DOHH2 (cell line): ENCODE measurements around the gene PTX4.

Source experiments
- H3F3A ChIP-seq: fragments of 200-600 bp; sonication (generic), shearing (Covaris generic); 2 replicates; pipeline ENCODE4 v1.6.0; 2016; ENCODE audit warnings: antibody characterized with exemption, mild to moderate bottlenecking; ENCODE audit not compliant: control insufficient read depth, insufficient read depth
- H3K27ac ChIP-seq: fragments of 200-600 bp; sonication (generic); 2 replicates; pipeline ENCODE4 v1.5.1; 2014; ENCODE audit warnings: low read depth, mild to moderate bottlenecking, low read length, moderate library complexity
- H3K27me3 ChIP-seq: fragments of 200-600 bp; sonication (generic); 2 replicates; pipeline ENCODE4 v1.6.1; 2014; ENCODE audit warnings: mild to moderate bottlenecking, low read length, mixed read lengths; ENCODE audit not compliant: control insufficient read depth
- H3K36me3 ChIP-seq: fragments of 200-600 bp; sonication (generic); 2 replicates; pipeline ENCODE4 v1.6.1; 2014; ENCODE audit warnings: mild to moderate bottlenecking, low read length, moderate library complexity, mixed read lengths; ENCODE audit not compliant: control insufficient read depth
- H3K4me1 ChIP-seq: fragments of 200-600 bp; sonication (generic); 2 replicates; pipeline ENCODE4 v1.6.1; 2014; ENCODE audit warnings: mild to moderate bottlenecking, low read length, mixed read lengths; ENCODE audit not compliant: control insufficient read depth
- H3K4me2 ChIP-seq: fragments of 200-600 bp; sonication (generic); 2 replicates; pipeline ENCODE4 v1.6.0; 2014; ENCODE audit warnings: mild to moderate bottlenecking, low read length, moderate library complexity
- H3K4me3 ChIP-seq: fragments of 200-600 bp; sonication (generic); 2 replicates; pipeline ENCODE4 v1.5.1; 2014; ENCODE audit warnings: mild to moderate bottlenecking, low read length, mixed read lengths
- H3K79me2 ChIP-seq: fragments of 200-600 bp; sonication (generic); 2 replicates; pipeline ENCODE4 v1.6.1; 2014; ENCODE audit warnings: mild to moderate bottlenecking, low read length, mixed read lengths; ENCODE audit not compliant: control insufficient read depth
- H3K9me2 ChIP-seq: fragments of 200-600 bp; sonication (generic); replicated peaks from 2 replicates; pipeline ENCODE4 v1.6.1; 2014; ENCODE audit warnings: mild to moderate bottlenecking, low read length, mixed read lengths; ENCODE audit not compliant: control insufficient read depth
- H3K9me3 ChIP-seq: fragments of 200-600 bp; sonication (generic); 2 replicates; pipeline ENCODE4 v1.6.1; 2014; ENCODE audit warnings: antibody characterized with exemption, low read length, mixed read lengths; ENCODE audit not compliant: control insufficient read depth, insufficient read depth
- H4K20me1 ChIP-seq: fragments of 200-600 bp; sonication (generic); 2 replicates; pipeline ENCODE4 v1.6.0; 2014; ENCODE audit warnings: low read depth, mild to moderate bottlenecking, antibody characterized with exemption, low read length, moderate library complexity; ENCODE audit not compliant: control insufficient read depth, insufficient read depth
- EZH2phosphoT487 ChIP-seq: fragments of 200-600 bp; sonication (generic); IDR thresholded peaks from 2 replicates; pipeline ENCODE4 v1.6.1; 2017; ENCODE audit warnings: borderline replicate concordance, mild to moderate bottlenecking, antibody characterized with exemption, low read length, moderate library complexity, mixed read lengths
- TF ChIP-seq, protein P1 (sequence below): fragments of 200-600 bp; sonication (generic); IDR thresholded peaks from one replicate; pipeline ENCODE4 v1.5.1; 2014; ENCODE audit warnings: antibody characterized with exemption, mild to moderate bottlenecking, low read depth, low read length; ENCODE audit not compliant: poor library complexity, severe bottlenecking

Gene PTX4

DNA sequence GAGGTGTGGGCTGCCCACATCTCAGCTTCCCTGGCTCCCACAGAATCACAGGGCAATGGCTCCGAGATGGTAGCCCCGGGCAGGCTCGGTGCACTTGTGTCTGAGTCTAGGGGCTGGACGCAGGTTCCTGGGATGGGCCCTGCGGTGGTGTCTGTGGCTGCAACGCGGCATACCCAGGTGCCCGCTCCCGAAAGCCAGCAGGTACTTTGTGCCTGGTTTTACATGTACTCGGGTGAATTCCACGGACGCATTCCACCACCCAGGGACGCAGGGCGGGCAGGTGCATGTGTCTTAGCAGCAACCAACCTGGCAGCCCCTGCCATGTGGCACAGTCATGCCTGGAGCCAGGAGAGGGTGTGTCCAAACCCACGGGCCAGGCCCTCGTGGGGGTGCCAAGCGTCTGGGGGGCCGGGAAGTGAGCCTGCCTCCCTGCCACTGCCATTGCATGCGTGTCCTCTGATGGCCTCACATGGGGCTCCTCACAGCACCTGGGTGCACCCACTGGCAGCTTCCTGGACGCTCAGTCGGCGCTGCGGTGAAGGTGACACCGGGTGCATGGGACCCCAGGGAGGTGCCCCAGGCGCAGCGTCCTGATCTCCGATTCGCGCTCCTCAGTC is 40.3 kb upstream of the PTX4 start:
- Histone ChIP-seq H3K4me1 (peaks cover 4% of the 10 kb centered on the region; the same call in 1 of the 2 replicates), H4K20me1 (no peaks in the 10 kb centered on the region), H3F3A (no peaks in the 10 kb centered on the region), H3K27me3 (no peaks in the 10 kb centered on the region), H3K4me2 (no peak overlapping the region), H3K9me2 (no peaks in the 10 kb centered on the region), H3K9me3 (no peaks in the 10 kb centered on the region), H3K79me2 (no peaks in the 10 kb centered on the region), H3K4me3 (no peak overlapping the region), H3K36me3 (no peaks in the 10 kb centered on the region), H3K27ac (no peak overlapping the region)
- TF ChIP-seq EZH2phosphoT487 = no peak
- TF ChIP-seq, protein P1, sequence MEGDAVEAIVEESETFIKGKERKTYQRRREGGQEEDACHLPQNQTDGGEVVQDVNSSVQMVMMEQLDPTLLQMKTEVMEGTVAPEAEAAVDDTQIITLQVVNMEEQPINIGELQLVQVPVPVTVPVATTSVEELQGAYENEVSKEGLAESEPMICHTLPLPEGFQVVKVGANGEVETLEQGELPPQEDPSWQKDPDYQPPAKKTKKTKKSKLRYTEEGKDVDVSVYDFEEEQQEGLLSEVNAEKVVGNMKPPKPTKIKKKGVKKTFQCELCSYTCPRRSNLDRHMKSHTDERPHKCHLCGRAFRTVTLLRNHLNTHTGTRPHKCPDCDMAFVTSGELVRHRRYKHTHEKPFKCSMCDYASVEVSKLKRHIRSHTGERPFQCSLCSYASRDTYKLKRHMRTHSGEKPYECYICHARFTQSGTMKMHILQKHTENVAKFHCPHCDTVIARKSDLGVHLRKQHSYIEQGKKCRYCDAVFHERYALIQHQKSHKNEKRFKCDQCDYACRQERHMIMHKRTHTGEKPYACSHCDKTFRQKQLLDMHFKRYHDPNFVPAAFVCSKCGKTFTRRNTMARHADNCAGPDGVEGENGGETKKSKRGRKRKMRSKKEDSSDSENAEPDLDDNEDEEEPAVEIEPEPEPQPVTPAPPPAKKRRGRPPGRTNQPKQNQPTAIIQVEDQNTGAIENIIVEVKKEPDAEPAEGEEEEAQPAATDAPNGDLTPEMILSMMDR = no peak

GRCh38 chr16:1527836-1528811 is 39.4 kb upstream of the PTX4 start:
- Histone ChIP-seq H3K9me3 (no peaks in the 10 kb centered on the region), H3K4me2 (no peak overlapping the region), H3K4me3 (no peak overlapping the region), H3K9me2 (no peaks in the 10 kb centered on the region), H3K4me1 (no peaks in the 10 kb centered on the region), H3K27me3 (no peaks in the 10 kb centered on the region), H3K36me3 (no peaks in the 10 kb centered on the region), H3F3A (no peaks in the 10 kb centered on the region), H3K79me2 (no peaks in the 10 kb centered on the region), H3K27ac (no peak overlapping the region), H4K20me1 (no peaks in the 10 kb centered on the region)
- TF ChIP-seq, protein P1 = no peak
- no peak for TF ChIP-seq EZH2phosphoT487

DNA sequence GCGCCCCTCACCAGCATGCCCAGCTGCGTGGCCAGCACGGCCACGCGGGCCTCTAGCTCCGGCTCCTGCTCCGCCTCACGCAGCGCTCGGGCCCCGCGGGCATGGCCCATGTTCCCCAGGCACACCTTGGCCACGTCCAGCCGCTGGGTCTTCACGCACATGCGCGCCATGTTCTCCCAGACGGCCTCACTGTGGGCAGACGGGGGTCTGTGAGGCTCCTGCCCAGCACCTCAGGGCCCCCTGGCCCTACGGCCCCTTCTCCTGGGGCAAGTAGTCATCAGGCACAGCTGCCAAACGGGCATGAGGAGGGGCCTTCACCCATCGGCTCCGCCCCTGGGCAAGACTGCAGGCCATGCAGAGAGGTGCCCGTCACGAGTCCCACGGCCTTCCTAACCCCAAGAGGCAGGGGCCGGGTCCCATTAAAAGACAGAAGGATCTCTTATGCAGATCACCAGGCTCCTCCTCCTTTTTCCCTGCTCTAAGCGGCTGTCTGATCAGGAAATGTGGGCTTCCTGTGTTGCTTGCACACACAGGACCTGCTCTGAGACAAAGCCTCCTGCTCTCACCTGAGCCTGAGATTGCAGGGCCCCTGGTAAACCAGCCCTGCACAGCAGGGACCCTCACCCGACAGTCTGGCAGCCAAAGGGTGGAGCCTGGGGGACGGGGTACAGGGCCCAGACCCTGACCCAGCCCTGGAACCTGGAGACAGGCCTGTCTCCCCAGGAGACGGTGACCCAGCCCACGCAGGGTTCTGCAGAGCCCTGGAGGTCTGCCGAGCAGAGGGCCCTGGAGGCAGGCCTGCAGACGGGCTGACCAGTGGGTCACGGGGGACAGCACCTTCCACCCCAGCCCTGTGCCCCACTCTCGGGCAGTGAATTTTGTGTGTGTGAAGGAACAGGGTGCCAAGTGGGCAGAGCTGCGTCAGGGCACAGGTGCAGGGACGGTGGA is 38.1 kb upstream of the PTX4 start:
- Histone ChIP-seq H3K4me2 (no peak overlapping the region), H4K20me1 (no peaks in the 10 kb centered on the region), H3K4me3 (no peak overlapping the region), H3K36me3 (no peaks in the 10 kb centered on the region), H3K9me2 (no peaks in the 10 kb centered on the region), H3K79me2 (no peaks in the 10 kb centered on the region), H3F3A (no peaks in the 10 kb centered on the region), H3K27ac (no peak overlapping the region), H3K9me3 (no peaks in the 10 kb centered on the region), H3K4me1 (no peaks in the 10 kb centered on the region), H3K27me3 (no peaks in the 10 kb centered on the region)
- TF ChIP-seq, protein P1 = no peak
- TF ChIP-seq EZH2phosphoT487 = no peak
